PFSK-1 (cell line): ENCODE results near the gene NTM.

Experiments used
- FOXP2 ChIP-seq: optimal IDR thresholded peaks from 2 replicates; pipeline ENCODE3; 2011; ENCODE audit warnings: borderline replicate concordance, control low read depth, inconsistent platforms; ENCODE audit not compliant: insufficient read depth; ENCODE audit errors: extremely low read length, extremely low read depth
- POLR2AphosphoS5 ChIP-seq: IDR thresholded peaks from 2 replicates; pipeline ENCODE4 v1.6.1; 2012; ENCODE audit warnings: low read depth, mild to moderate bottlenecking, control low read depth, low read length, moderate library complexity
- SIN3A ChIP-seq: IDR thresholded peaks from 2 replicates; pipeline ENCODE4 v1.6.1; 2012; ENCODE audit warnings: mild to moderate bottlenecking, low read length, moderate library complexity, borderline replicate concordance; ENCODE audit not compliant: insufficient read depth
- TAF1 ChIP-seq: IDR thresholded peaks from 2 replicates; pipeline ENCODE4 v1.6.1; 2012; ENCODE audit warnings: low read length, control low read depth, borderline replicate concordance; ENCODE audit not compliant: insufficient read depth
- TF ChIP-seq, protein P1 (sequence below), 2 experiments: IDR thresholded peaks; 2 replicates each; pipeline versions ENCODE4 v1.6.1 to v1.8.0; 2011 to 2012; ENCODE audit warnings: low read depth in 2 of 2, low read length in 2 of 2, control low read depth in 1 of 2, inconsistent platforms in 1 of 2, mild to moderate bottlenecking in 1 of 2, moderate library complexity in 1 of 2; ENCODE audit not compliant: insufficient read depth in 1 of 2

NTM gene

DNA sequence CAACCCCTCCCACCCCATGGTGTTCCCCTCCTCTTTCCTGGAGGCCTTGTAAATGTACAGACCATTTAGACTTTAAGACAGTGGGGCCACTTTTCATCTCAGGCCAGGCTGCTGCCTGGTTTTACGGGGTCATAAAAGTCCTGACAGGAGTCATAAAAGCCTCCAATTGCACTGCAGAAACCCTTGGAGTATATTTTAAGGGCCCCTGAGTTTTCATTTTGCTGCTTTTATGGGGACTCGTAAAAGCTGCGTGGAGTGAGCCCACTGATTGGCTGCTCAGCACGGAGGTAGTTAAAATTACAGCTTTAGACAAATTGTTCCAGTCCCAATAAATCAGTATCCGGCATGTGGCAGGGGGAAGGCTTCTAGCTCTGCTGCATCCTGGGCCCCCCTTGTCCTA lies 627.6 kb downstream of the NTM start:
- TF ChIP-seq POLR2AphosphoS5 (no peak), SIN3A (no peak), TAF1 (no peak), FOXP2 (no peak)
- TF ChIP-seq, protein P1, sequence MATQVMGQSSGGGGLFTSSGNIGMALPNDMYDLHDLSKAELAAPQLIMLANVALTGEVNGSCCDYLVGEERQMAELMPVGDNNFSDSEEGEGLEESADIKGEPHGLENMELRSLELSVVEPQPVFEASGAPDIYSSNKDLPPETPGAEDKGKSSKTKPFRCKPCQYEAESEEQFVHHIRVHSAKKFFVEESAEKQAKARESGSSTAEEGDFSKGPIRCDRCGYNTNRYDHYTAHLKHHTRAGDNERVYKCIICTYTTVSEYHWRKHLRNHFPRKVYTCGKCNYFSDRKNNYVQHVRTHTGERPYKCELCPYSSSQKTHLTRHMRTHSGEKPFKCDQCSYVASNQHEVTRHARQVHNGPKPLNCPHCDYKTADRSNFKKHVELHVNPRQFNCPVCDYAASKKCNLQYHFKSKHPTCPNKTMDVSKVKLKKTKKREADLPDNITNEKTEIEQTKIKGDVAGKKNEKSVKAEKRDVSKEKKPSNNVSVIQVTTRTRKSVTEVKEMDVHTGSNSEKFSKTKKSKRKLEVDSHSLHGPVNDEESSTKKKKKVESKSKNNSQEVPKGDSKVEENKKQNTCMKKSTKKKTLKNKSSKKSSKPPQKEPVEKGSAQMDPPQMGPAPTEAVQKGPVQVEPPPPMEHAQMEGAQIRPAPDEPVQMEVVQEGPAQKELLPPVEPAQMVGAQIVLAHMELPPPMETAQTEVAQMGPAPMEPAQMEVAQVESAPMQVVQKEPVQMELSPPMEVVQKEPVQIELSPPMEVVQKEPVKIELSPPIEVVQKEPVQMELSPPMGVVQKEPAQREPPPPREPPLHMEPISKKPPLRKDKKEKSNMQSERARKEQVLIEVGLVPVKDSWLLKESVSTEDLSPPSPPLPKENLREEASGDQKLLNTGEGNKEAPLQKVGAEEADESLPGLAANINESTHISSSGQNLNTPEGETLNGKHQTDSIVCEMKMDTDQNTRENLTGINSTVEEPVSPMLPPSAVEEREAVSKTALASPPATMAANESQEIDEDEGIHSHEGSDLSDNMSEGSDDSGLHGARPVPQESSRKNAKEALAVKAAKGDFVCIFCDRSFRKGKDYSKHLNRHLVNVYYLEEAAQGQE (IDR thresholded peaks at IDR 0.05; ENCODE audit: insufficient read depth in 1 of 2, low read depth in 2 of 2, low read length in 2 of 2): no peak

DNA sequence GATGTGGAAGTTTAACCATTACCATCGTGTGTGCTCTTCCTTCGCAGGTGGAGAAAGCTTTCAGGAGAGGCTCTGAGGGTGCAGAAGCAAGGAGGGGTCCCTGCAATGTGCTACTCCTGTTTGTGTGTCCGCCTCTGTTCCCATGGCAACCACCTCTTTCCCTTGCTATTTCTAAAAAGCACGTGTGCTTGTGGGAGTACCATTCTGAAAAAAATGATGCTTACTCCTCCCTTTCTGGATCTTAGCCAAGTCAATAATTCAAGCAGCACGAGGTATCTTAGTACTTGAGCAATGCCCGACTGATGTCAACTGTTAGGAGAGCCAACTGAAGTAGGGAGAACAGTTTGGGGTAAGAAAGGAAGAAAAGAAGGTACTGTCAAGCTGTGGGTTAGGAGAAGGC lies 628.7 kb downstream of the NTM start:
- no peak for TF ChIP-seq POLR2AphosphoS5
- no peak for TF ChIP-seq SIN3A
- TF ChIP-seq FOXP2: no peak
- TF ChIP-seq, protein P1 (IDR thresholded peaks at IDR 0.05; ENCODE audit: insufficient read depth in 1 of 2, low read depth in 2 of 2, low read length in 2 of 2): no peak
- TF ChIP-seq TAF1: no peak

DNA sequence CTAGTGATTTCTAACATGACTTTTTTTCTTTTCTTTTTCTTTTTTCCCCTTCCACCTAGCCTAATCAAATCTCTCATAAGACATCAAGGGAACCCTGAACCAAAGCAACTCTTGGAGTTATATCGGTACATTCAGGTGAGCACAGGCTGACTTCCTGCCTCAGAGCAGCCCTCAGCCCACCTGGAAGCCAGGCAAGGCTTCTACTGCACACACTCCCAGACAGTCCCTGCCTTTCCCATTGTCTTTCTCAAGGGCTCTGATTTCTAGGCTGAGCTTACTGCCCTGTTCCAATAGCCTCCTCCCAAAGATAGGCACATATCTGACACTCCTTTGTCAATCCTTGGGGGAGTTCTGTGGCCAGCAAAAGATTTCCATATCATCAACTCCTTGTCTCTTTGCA lies 629.5 kb downstream of the NTM start:
- TF ChIP-seq, protein P1 (IDR thresholded peaks at IDR 0.05; ENCODE audit: insufficient read depth in 1 of 2, low read depth in 2 of 2, low read length in 2 of 2): no peak
- TF ChIP-seq FOXP2 (no peak), TAF1 (no peak), SIN3A (no peak), POLR2AphosphoS5 (no peak)

DNA sequence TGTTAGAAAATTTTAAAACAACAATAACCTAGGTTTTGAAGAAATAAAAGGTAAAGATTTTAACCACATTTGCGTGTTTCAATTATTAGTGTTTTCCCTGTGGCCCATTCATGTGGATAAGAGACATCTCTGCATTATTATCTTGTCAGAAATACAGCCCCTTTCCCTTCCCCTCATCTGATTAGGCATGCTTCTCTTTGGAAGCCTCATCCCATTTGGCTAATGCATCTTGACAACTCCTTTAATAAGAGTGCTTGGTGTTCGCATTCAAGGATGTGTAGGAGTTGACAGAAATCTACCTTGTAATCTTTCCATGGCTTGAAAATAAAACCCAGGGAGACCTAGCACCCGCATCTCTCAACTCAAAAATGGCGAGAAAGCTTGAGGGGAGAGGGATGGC lies 635.5 kb downstream of the NTM start:
- TF ChIP-seq FOXP2 (no peak), SIN3A (no peak), TAF1 (no peak), POLR2AphosphoS5 (no peak)
- TF ChIP-seq, protein P1 (IDR thresholded peaks at IDR 0.05; ENCODE audit: insufficient read depth in 1 of 2, low read depth in 2 of 2, low read length in 2 of 2): no peak

DNA sequence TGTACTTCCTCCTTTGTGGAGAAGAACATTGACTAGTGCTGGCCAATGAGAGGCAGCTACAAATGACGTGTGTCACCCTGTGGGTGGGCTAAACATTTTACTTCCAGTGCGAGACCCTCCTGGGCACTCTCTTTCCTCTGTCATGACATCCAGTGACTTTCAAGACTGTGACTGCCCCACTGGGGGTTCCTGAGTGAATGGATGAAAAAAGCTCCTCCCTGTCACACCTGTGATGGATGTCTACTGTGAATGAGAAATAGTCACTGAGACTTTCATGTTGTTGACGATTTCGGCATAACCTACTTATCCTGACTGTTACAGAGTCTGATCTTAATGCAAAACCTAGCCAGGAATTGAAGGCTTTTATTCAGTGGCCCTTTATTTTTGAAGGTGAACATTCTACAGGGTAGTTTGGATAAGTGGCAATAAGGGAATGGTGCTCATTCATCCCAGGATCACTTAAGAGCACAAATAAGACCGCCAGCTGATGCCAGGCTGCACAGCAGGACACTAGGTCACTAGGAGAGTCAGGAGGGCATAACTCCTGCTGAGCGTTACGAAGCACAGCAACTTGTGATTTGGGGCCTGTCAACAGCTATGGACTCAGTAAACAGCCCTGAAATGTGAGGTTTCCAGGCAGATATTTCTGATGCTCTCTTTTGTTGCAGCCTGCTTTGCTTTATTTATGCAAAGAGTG lies 636.6 kb downstream of the NTM start:
- TF ChIP-seq SIN3A (no peak), POLR2AphosphoS5 (no peak), FOXP2 (no peak), TAF1 (no peak)
- TF ChIP-seq, protein P1 (IDR thresholded peaks at IDR 0.05; ENCODE audit: insufficient read depth in 1 of 2, low read depth in 2 of 2, low read length in 2 of 2): no peak
